Measurements from ENCODE around the gene KCTD16.

DNA sequence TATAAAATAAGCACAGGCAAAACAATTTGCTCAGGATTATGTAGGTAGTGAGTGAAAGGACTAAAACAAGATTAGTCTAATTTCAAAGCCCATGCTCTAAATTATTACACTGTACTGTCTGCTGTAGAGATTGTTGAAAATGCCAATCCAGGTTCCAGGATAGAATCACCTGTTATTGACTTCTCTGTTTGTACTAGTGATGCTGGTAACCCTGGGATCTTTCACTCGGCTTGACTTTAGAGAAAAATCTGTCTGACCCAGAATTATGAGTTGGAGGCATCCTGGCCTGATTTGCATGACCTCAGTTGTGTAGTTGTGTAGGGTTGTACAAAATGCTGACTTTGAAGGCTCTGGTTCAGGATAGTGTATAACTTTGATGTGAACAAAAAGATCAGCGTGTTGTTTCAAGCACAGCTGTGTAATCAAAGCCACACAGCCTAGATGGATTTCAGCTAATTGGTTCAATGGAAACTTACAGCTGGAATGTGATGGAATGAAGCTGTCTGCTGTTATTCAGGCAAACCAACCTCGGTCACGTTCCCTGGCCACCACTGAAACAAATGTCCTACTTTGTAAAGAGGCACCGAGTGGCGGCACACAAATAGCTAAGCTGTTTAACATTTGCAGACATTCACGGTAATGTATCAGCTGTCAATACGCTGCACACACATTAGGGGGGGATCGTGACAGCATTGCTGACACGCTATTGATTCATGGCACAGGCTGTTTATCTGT lies 340.3 kb downstream of the KCTD16 start:
- TF ChIP-seq, protein P1, sequence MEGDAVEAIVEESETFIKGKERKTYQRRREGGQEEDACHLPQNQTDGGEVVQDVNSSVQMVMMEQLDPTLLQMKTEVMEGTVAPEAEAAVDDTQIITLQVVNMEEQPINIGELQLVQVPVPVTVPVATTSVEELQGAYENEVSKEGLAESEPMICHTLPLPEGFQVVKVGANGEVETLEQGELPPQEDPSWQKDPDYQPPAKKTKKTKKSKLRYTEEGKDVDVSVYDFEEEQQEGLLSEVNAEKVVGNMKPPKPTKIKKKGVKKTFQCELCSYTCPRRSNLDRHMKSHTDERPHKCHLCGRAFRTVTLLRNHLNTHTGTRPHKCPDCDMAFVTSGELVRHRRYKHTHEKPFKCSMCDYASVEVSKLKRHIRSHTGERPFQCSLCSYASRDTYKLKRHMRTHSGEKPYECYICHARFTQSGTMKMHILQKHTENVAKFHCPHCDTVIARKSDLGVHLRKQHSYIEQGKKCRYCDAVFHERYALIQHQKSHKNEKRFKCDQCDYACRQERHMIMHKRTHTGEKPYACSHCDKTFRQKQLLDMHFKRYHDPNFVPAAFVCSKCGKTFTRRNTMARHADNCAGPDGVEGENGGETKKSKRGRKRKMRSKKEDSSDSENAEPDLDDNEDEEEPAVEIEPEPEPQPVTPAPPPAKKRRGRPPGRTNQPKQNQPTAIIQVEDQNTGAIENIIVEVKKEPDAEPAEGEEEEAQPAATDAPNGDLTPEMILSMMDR (IDR thresholded peaks at IDR 0.05) = no peak
- TF ChIP-seq POLR2A (IDR thresholded peaks at IDR 0.05) = no peak
